ENCODE data around the gene TIAM2.

- no peak for TF ChIP-seq EZH2 (IDR thresholded peaks at IDR 0.05)
- TF ChIP-seq POLR2AphosphoS5 (IDR thresholded peaks at IDR 0.05; ENCODE audit: borderline replicate concordance, low read depth, low read length), result no peak
Observed at GRCh38 chr6:155227046-155227445, 231.9 kb downstream of the TIAM2 start.
